NCI-H446 (cell line): ENCODE data around the gene EXOC4.
A peak's percentile ranks its signal among the peaks of the same experiment; 100 is the strongest.
"Not testable (repeated sequence)": the region's sequence is repeated elsewhere in the genome, so short reads cannot be mapped to it uniquely, and the experiment has no call there.

Source experiments
- DNase-seq, 2 experiments: peaks; one replicate each; lab custom pipeline; 2025; lab: John Stamatoyannopoulos, UW

EXOC4 gene

GRCh38 chr7:133983685-133984419, 731.0 kb downstream of the EXOC4 start:
- peak in 1 of 2 experiments; percentile 6 for DNase-seq

- no peak for DNase-seq
Measured at GRCh38 chr7:133985300-133985699, 732.4 kb downstream of the EXOC4 start.

DNA sequence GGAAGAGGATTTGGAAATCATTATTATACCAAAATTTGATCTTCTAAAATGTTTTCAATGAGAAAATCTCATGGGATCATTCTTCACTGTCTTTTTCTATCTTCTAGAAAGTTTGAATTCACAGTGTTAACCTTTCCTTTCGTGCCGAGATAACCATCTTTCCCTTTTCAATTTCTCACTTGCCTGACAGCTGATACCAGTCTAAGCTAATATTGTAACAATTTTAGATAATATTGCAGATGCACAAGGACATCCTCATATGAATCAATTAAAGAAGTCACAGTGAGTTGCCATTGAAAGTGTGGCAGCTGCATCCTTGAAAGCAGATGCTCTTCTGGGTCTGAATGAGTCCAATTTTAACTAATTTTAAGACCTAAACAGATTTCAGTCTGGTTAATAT, 734.7 kb downstream of the EXOC4 start:
- no peak for DNase-seq

DNA sequence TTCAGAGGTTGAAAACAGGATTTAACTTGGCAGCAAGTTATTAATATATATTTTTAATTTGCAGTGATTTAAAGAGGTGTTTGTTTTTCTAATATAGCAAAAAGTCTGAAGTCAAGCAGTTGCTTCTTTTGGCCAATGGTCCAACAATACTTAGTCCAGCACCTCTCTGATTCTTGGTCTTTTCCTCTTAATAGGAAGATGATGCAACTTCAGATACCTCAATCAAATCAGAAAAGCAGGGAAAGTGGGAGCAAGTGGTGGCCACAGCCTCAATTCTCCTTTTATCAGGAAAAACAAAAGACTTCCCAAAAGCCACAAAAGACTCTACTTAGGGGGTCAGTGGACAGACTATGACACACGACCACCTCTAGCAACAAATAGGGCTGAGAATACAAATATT, 740.7 kb downstream of the EXOC4 start:
- no peak for DNase-seq

- not testable (repeated sequence) for DNase-seq
Measured at GRCh38 chr7:133994100-133994499, 741.2 kb downstream of the EXOC4 start.

- no peak for DNase-seq
Measured at GRCh38 chr7:133997463-133997862, 744.6 kb downstream of the EXOC4 start.

- DNase-seq = no peak
Measured at GRCh38 chr7:133999178-133999577, 746.3 kb downstream of the EXOC4 start.

DNA sequence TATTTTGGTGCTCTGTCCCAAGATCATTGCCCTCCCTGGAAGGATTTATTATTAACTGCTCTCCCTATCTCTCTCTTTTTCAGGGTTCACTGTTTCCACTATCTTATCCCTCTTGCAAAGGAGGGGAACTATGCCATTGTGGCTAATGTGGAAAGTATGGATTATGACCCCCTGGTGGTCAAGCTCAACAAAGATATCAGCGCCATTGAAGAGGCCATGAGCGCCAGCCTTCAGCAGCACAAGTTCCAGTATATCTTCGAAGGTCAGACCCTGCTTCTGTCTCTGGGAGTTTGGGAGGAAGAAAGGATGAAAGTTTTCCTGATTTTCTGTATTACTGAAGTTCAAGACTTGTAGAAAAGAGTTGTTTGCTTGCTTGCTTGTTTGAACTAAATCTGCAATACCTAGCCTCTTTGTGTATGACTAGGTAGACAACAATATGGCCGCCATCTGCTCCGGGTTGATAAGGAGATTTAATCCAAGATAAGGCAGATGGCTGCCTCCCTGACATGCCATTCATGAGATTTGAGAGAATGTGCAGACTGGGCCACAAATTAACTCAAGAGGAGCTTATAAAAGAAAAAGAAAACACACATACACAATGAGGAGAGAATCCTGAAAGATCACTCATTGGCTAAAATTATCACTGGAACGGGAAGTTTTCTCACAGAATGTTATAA, 752.1 kb downstream of the EXOC4 start:
- no peak for DNase-seq

- DNase-seq = no peak
Measured at GRCh38 chr7:134009314-134010110, 756.6 kb downstream of the EXOC4 start.

DNA sequence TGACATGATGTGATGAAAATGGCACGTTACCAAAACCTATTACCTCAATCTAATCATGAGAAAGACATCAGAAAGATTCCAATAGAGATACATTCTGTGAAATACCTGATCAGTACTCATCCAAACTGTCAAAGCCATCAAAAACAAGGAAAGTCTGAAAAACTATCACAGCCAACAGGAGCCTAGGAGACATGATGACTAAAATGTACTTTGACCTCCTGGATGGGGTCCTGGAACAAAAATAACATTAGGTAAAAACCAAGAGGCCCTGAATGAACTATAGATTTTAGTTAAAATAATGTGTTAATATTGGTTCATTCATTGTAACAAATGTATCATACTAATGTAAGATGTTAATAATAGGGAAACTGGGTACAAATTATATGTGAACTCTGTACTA, 760.4 kb downstream of the EXOC4 start:
- DNase-seq = no peak

GRCh38 chr7:134014935-134015334, 762.1 kb downstream of the EXOC4 start:
- DNase-seq = no peak

DNA sequence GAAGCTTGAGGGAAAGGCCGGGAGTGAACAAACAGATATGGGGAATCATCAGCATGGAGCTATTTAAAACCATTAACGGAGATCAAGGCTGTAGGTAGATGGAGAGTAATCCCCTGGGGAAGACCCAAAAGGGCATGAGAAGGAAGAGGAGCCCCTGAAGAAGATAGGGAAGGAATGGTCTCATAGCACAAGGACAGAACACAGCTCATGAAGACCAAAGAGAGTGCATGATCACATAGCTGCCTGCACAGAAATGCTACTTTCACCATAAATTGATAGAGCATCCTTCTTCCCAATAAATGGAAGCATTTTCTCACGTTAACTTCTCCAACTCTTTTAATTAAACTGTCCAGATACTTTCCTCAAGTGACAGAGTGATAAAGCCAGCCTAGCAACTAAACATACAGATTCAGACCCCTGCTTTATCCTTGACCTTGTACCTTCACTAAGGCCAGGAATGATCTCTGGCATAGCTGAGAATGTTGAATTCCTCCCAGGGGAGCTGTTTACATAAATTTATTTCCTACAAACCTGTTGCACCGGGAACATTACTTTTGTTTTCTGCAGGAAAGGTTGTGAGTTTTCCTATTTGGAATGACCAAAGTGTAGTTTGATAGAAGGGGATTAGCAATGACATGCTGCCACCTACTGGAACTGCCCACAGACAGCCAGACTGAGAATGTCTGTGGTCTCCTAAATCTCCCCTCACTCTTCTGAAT, 763.5 kb downstream of the EXOC4 start:
- peak; percentile 11 to 47 for DNase-seq

DNA sequence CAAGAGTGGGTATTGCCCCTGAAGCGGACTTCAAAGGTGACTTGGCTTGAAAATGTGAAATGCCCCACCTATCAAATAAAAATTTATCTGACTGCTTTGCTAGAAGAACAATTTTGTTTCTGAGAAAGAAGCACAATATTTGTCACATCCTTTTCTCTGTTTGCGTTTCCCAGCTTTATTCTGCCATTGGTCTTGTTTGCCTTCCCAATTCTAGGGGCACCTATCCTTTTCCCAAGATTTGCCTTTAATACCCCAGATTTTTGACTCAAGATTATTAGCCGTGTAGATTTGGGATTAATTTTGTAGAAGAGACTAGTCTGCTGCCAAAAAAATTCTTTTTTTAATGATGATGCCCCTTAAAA, 764.0 kb downstream of the EXOC4 start:
- DNase-seq = no peak

GRCh38 chr7:134018306-134018705, 765.4 kb downstream of the EXOC4 start:
- no peak for DNase-seq

DNA sequence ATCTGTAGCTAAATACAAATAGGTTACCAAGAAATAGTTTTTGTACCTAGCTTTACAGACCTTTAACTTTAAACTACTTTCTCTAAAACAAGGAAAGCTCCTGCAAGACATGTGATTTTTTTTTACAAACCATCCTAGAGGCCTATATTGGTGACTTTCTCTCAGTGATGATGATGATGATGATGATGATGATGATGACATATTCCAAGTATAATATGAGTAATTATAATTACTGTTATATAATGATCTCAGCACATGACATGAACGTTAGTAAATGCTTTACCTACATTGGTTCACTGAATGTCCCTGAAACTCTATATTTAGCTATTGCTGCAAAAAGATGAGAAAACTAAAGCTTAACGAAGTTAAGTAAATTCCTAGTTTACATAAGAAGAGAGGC, 766.4 kb downstream of the EXOC4 start:
- DNase-seq = no peak

- no peak for DNase-seq
Measured at GRCh38 chr7:134021836-134022235, 769.0 kb downstream of the EXOC4 start.

GRCh38 chr7:134022286-134022911, 769.5 kb downstream of the EXOC4 start:
- DNase-seq = no peak

DNA sequence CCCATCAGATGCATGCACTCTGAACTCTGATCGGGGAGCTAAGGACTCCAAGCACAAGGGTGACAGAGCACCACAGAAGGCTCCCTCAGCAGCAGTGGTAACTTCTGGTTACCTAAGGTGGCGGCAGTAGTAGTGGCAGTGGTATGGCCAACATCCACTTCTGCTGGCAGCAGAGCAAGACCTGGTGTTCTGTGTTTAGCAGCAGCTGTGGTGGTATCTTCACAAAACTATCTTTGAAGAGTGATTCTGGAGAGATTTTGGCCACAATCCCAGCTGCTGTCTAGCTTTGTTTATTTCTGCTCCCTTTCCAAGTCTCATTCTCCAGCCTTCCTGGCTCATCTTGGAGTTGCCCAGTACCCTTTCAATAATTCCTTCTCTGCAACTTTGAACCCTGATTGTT, 771.9 kb downstream of the EXOC4 start:
- DNase-seq = peak in 1 of 2 experiments; percentile 60

- DNase-seq = no peak
Measured at GRCh38 chr7:134028853-134029252, 776.0 kb downstream of the EXOC4 start.

DNA sequence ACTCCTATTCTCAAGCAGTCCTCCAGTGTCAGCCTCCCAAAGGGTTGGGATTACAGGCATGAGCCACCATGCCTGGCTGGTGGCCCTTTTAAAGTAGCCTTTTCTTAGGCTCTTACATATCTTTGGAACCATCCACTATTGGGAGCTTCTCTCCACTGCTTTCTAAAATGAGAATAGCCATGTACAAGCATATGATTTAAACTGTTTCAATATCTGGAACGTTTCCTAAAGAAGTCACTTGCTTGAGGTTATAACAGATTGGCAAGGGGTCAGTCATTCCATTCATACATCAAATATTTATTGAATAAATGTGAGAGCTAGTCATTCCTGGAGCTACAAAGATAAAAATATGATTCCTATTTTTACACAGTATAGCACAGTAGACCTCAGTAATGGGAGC, 776.9 kb downstream of the EXOC4 start:
- DNase-seq = no peak

GRCh38 chr7:134030460-134030865, 777.6 kb downstream of the EXOC4 start:
- no peak for DNase-seq
